ENCODE data around the gene HPD.
A peak's percentile ranks its signal among the peaks of the same experiment; 100 is the strongest.

HPD gene

GRCh38 chr12:121811434-121812319 lies 47.0 kb downstream of the HPD start:
- peak in 1 of 2 donors; percentile 59 for DNase-seq (ENCODE audit: low read depth in 2 of 2)

GRCh38 chr12:121810833-121811433 lies 47.7 kb downstream of the HPD start:
- no peak for DNase-seq (ENCODE audit: low read depth in 2 of 2)

- no peak for DNase-seq (ENCODE audit: low read depth in 2 of 2)
Observed at GRCh38 chr12:121810234-121810817, 48.3 kb downstream of the HPD start.

GRCh38 chr12:121809712-121810116 lies 48.9 kb downstream of the HPD start:
- no peak for DNase-seq (ENCODE audit: low read depth in 2 of 2)

GRCh38 chr12:121808623-121809022 lies 50.0 kb downstream of the HPD start:
- no peak for DNase-seq (ENCODE audit: low read depth in 2 of 2)

GRCh38 chr12:121807642-121808347 lies 50.9 kb downstream of the HPD start:
- DNase-seq (ENCODE audit: low read depth in 2 of 2), result no peak

- DNase-seq (ENCODE audit: low read depth in 2 of 2), result no peak
Observed at GRCh38 chr12:121806546-121807423, 51.9 kb downstream of the HPD start.

GRCh38 chr12:121806009-121806545 lies 52.6 kb downstream of the HPD start:
- DNase-seq (ENCODE audit: low read depth in 2 of 2), result no peak

GRCh38 chr12:121805171-121806008 lies 53.3 kb downstream of the HPD start:
- DNase-seq (ENCODE audit: low read depth in 2 of 2), result no peak

GRCh38 chr12:121804417-121805111 lies 54.1 kb downstream of the HPD start:
- no peak for DNase-seq (ENCODE audit: low read depth in 2 of 2)

- DNase-seq (ENCODE audit: low read depth in 2 of 2), result no peak
Observed at GRCh38 chr12:121803861-121804416, 54.7 kb downstream of the HPD start, which contains the start of gene SETD1B. TSS of gene SETD1B (plus strand) at chr12:121804009. CDS start at chr12:121804738, 729 bp downstream.

GRCh38 chr12:121802843-121803698 lies 55.6 kb downstream of the HPD start:
- DNase-seq (ENCODE audit: low read depth in 2 of 2), result peak; percentile 75 to 79

- DNase-seq (ENCODE audit: low read depth in 2 of 2), result no peak
Observed at GRCh38 chr12:121802485-121802842, 56.2 kb downstream of the HPD start.

GRCh38 chr12:121801595-121802484 lies 56.8 kb downstream of the HPD start:
- no peak for DNase-seq (ENCODE audit: low read depth in 2 of 2)

GRCh38 chr12:121800694-121801594 lies 57.7 kb downstream of the HPD start:
- DNase-seq (ENCODE audit: low read depth in 2 of 2), result no peak
